Thyroid gland (tissue), 4 donors: ENCODE results near the gene SRSF6. TPM values are rescaled to one million over a fixed set of nuclear protein-coding genes. Genes with fewer than 3 reads are reported as not detected.

Experiments
- DNase-seq, 2 donors: peaks; one replicate each; pipeline ENCODE4 v3.0.0-alpha.2; 2019
- H3K27ac ChIP-seq, 3 donors: fragments of 200-600 bp; sonication (generic); 1 replicate in 2 of 3; 2 replicates in 1 of 3; pipeline ENCODE4 v1.5.1; 2016 to 2019; ENCODE audit warnings: mild to moderate bottlenecking in 1 of 3, moderate library complexity in 1 of 3
- H3K27me3 ChIP-seq: fragments of 200-600 bp; sonication (generic); one replicate; pipeline ENCODE4 v1.5.1; 2019
- H3K36me3 ChIP-seq, 2 donors: fragments of 200-600 bp; sonication (generic); one replicate each; pipeline ENCODE4 v1.5.1; 2016 to 2019
- H3K4me1 ChIP-seq, 2 donors: fragments of 200-600 bp; sonication (generic); one replicate each; pipeline ENCODE4 v1.5.1; 2017 to 2019
- H3K4me3 ChIP-seq, 3 donors: fragments of 200-600 bp; sonication (generic); replicated peaks in 1 of 3; 1 replicate in 2 of 3; 2 replicates in 1 of 3; pipeline ENCODE4 v1.5.1; 2016; ENCODE audit warnings: mild to moderate bottlenecking in 1 of 3
- H3K9me3 ChIP-seq: fragments of 200-600 bp; sonication (generic); one replicate; pipeline ENCODE4 v1.5.1; 2017
- POLR2A ChIP-seq, 2 donors: fragments of 450-650 bp; IDR thresholded peaks; one replicate each; pipeline ENCODE4 v1.6.1; 2017; ENCODE audit warnings: antibody characterized with exemption in 2 of 2, mild to moderate bottlenecking in 2 of 2, moderate library complexity in 1 of 2
- WGBS, 2 donors: methylation state at CpG; one replicate each; pipeline ENCODE4 v1.1.5; 2017; 5-methylcytosine and 5-hydroxymethylcytosine counted together
- intact Hi-C: fragments of 100-400 bp; cut with DNase I; formaldehyde crosslinking; loops from one replicate; pipeline ENCODE4 v1.15.1; 2023
- small RNA-seq: library from RNA; depleted of rRNA; stranded (forward); fragments of <200 nt; gene quantifications from one replicate; pipeline ENCODE3, GENCODE V24; 2016
- total RNA-seq, 4 donors: library from RNA; depleted of rRNA; stranded (reverse); fragments of >200 nt; gene quantifications; one replicate each; pipeline ENCODE4 v1.2.3, GENCODE V29; 2016
- TF ChIP-seq, protein P1 (sequence below), 6 experiments: fragments of 200-600 bp in 3 of 6; fragments of 450-650 bp in 3 of 6; sonication (generic) in 3 of 6; IDR thresholded peaks; one replicate each; pipeline ENCODE4 v1.5.1; 2016 to 2019; ENCODE audit warnings: antibody characterized with exemption in 6 of 6, mild to moderate bottlenecking in 2 of 6, inconsistent platforms in 1 of 6, moderate library complexity in 1 of 6

SRSF6 gene
- total RNA-seq, 4 donors from 2014 or later, result 92.3 to 110 (median 97.2) TPM

DNA sequence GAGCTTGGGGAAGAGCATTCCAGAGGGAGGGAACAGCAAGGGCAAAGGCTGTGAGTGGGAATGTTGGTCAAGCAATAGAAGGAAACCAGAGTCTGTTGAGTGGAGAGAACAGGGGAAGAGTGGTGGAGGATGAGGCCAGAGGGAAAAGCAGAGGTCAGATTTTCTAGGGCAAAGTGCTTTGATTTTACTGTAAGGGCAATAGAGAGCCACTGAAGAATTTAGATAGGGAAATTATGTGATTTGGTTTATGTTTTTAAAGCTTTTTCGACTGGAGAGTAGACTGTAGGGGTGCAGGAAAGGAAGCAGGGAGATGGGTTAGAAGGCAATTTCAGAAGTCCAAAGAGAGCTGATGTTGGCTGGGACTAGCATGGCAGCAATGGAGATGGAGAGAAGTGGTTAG is 54.2 kb downstream of the SRSF6 start:
- 76 to 93% methylated on average over 1 of the region's 1 CpG for WGBS, 2 donors
- H3K27ac ChIP-seq, result no peak overlapping the region
- no peaks in the 10 kb centered on the region for H3K36me3 ChIP-seq
- TF ChIP-seq POLR2A (IDR thresholded peaks at IDR 0.05), result no peak
- TF ChIP-seq, protein P1, sequence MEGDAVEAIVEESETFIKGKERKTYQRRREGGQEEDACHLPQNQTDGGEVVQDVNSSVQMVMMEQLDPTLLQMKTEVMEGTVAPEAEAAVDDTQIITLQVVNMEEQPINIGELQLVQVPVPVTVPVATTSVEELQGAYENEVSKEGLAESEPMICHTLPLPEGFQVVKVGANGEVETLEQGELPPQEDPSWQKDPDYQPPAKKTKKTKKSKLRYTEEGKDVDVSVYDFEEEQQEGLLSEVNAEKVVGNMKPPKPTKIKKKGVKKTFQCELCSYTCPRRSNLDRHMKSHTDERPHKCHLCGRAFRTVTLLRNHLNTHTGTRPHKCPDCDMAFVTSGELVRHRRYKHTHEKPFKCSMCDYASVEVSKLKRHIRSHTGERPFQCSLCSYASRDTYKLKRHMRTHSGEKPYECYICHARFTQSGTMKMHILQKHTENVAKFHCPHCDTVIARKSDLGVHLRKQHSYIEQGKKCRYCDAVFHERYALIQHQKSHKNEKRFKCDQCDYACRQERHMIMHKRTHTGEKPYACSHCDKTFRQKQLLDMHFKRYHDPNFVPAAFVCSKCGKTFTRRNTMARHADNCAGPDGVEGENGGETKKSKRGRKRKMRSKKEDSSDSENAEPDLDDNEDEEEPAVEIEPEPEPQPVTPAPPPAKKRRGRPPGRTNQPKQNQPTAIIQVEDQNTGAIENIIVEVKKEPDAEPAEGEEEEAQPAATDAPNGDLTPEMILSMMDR (IDR thresholded peaks at IDR 0.05), result no peak
- no peaks in the 10 kb centered on the region for H3K27me3 ChIP-seq
- no peaks in the 10 kb centered on the region for H3K9me3 ChIP-seq
- H3K4me1 ChIP-seq, result peaks cover 16% of the 10 kb centered on the region in 2 donors
- intact Hi-C loops, result no loop called here
- DNase-seq, result no peak
- no peak overlapping the region for H3K4me3 ChIP-seq

- WGBS, 2 donors, result 45 to 46% methylated on average over 9 to 10 of the region's 10 CpGs
- Histone ChIP-seq H3K27ac (no peak overlapping the region), H3K27me3 (no peaks in the 10 kb centered on the region), H3K9me3 (no peaks in the 10 kb centered on the region), H3K36me3 (no peaks in the 10 kb centered on the region), H3K4me3 (peak overlapping the region in 2 of 3 donors; percentile 1 to 49), H3K4me1 (peaks cover 7 to 8% of the 10 kb centered on the region in 2 donors)
- intact Hi-C loops, result no loop called here
- no peak for TF ChIP-seq POLR2A (IDR thresholded peaks at IDR 0.05)
- TF ChIP-seq, protein P1 (IDR thresholded peaks at IDR 0.05), result no peak
- DNase-seq, result peak in 1 of 2 donors; percentile 6
Measured at GRCh38 chr20:43513372-43513930, 55.8 kb downstream of the SRSF6 start.

Small RNAs within 50 kb of the gene (small RNA-seq; reads per million reads assigned to genes)
- gene RF00019 (not detected), gene RNU6-1251P (not detected)

Other genes with a start within 250 kb of the SRSF6 start
- 10 to 100 TPM; 12.5 to 45.3 (median 29.2) TPM for gene L3MBTL1, start 49.8 kb downstream of the SRSF6 start, total RNA-seq
- gene SGK2, start 101.1 kb downstream of the SRSF6 start, total RNA-seq, result 1 to 10 TPM in 1 of 4 donors, under 1 TPM in 3; 0.33 to 1.2 (median 0.76) TPM
- 10 to 100 TPM; 20.1 to 40.4 (median 28.7) TPM for gene IFT52, start 133.0 kb downstream of the SRSF6 start, total RNA-seq
- under 1 TPM in 3 of 4 donors, not detected in 1; 0.22 to 0.54 (median 0.46) TPM for gene MYBL2, start 209.2 kb downstream of the SRSF6 start, total RNA-seq